Ishikawa (cell line): ENCODE measurements around the gene CSRNP2.

Experiments used
- CEBPB ChIP-seq: IDR thresholded peaks from 2 replicates; pipeline ENCODE4 v1.6.1; 2012
- CREB1 ChIP-seq: IDR thresholded peaks from 2 replicates; pipeline ENCODE4 v1.6.1; 2012; ENCODE audit warnings: low read depth
- EGR1 ChIP-seq: IDR thresholded peaks from 2 replicates; pipeline ENCODE4 v1.6.1; 2012
- EP300 ChIP-seq: IDR thresholded peaks from 2 replicates; pipeline ENCODE4 v1.6.1; 2012; ENCODE audit warnings: borderline replicate concordance
- FOXM1 ChIP-seq: IDR thresholded peaks from 2 replicates; pipeline ENCODE4 v1.6.1; 2012; ENCODE audit warnings: low read depth, borderline replicate concordance
- MAX ChIP-seq: IDR thresholded peaks from 2 replicates; pipeline ENCODE4 v1.6.1; 2012
- NFIC ChIP-seq: IDR thresholded peaks from 2 replicates; pipeline ENCODE4 v1.6.1; 2012
- RAD21 ChIP-seq: IDR thresholded peaks from 2 replicates; pipeline ENCODE4 v1.6.1; 2012; ENCODE audit warnings: low read depth
- REST ChIP-seq: IDR thresholded peaks from 2 replicates; pipeline ENCODE4 v1.6.1; 2012; ENCODE audit warnings: low read depth, mild to moderate bottlenecking
- TAF1 ChIP-seq: IDR thresholded peaks from 2 replicates; pipeline ENCODE4 v1.6.1; 2012; ENCODE audit warnings: low read depth, mild to moderate bottlenecking
- TCF12 ChIP-seq: IDR thresholded peaks from 2 replicates; pipeline ENCODE4 v1.6.1; 2012; ENCODE audit warnings: low read depth
- TEAD4 ChIP-seq: IDR thresholded peaks from 2 replicates; pipeline ENCODE4 v1.6.1; 2012
- USF1 ChIP-seq: IDR thresholded peaks from 2 replicates; pipeline ENCODE4 v1.6.1; 2012
- YY1 ChIP-seq: IDR thresholded peaks from 2 replicates; pipeline ENCODE4 v1.6.1; 2012; ENCODE audit warnings: low read depth
- ZBTB7A ChIP-seq: IDR thresholded peaks from 2 replicates; pipeline ENCODE4 v1.6.1; 2012; ENCODE audit warnings: low read depth

The CSRNP2 gene

GRCh38 chr12:51081421-51081820 lies 2.0 kb downstream of the CSRNP2 start:
- TF ChIP-seq TAF1 (no peak), TCF12 (no peak), EGR1 (no peak), USF1 (no peak), MAX (no peak), CREB1 (no peak), TEAD4 (no peak), FOXM1 (no peak), REST (no peak), YY1 (no peak), EP300 (no peak), ZBTB7A (no peak), CEBPB (no peak), NFIC (no peak), RAD21 (no peak)

- TF ChIP-seq TAF1 (no peak), YY1 (no peak)
These were observed 3.3 kb downstream of the CSRNP2 start for GRCh38 chr12:51080136-51080535.

GRCh38 chr12:51077930-51078329 lies 5.5 kb downstream of the CSRNP2 start:
- no peak for TF ChIP-seq EP300
- no peak for TF ChIP-seq TEAD4
- TF ChIP-seq YY1 = no peak
- TF ChIP-seq USF1 = no peak
- no peak for TF ChIP-seq NFIC
- TF ChIP-seq MAX = no peak
- no peak for TF ChIP-seq REST
- TF ChIP-seq FOXM1 = no peak
- no peak for TF ChIP-seq ZBTB7A
- no peak for TF ChIP-seq TAF1
- no peak for TF ChIP-seq RAD21
- TF ChIP-seq EGR1 = no peak
- TF ChIP-seq CEBPB = no peak
- TF ChIP-seq CREB1 = no peak
- no peak for TF ChIP-seq TCF12

GRCh38 chr12:51076236-51076930 lies 7.0 kb downstream of the CSRNP2 start:
- TF ChIP-seq REST (no peak), TEAD4 (no peak), ZBTB7A (no peak), TCF12 (no peak)

- TF ChIP-seq NFIC = no peak
- TF ChIP-seq ZBTB7A = no peak
- TF ChIP-seq TEAD4 = no peak
- no peak for TF ChIP-seq REST
- TF ChIP-seq CREB1 = no peak
- TF ChIP-seq TAF1 = no peak
- TF ChIP-seq USF1 = no peak
- no peak for TF ChIP-seq CEBPB
These were observed 8.0 kb downstream of the CSRNP2 start for GRCh38 chr12:51075390-51075789.
